ENCODE measurements around the gene RAD51AP1. TPM values are rescaled to one million over a fixed set of nuclear protein-coding genes. Genes with fewer than 3 reads are reported as not detected.

Gene RAD51AP1, protein sequence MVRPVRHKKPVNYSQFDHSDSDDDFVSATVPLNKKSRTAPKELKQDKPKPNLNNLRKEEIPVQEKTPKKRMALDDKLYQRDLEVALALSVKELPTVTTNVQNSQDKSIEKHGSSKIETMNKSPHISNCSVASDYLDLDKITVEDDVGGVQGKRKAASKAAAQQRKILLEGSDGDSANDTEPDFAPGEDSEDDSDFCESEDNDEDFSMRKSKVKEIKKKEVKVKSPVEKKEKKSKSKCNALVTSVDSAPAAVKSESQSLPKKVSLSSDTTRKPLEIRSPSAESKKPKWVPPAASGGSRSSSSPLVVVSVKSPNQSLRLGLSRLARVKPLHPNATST
- total RNA-seq (2021) (39.4 to 45.2 TPM (median 41.9 TPM) in 3 replicates), Bru-seq, nascent RNA (percentile 94 among the genes with signal in this experiment)
- long read RNA-seq, experiment 1, transcript RAD51AP1-202 (9 exons, 2,113 nt): major isoform, 132 of 210 reads
- long read RNA-seq, experiment 1, transcript RAD51AP1-213 (8 exons, 787 nt): minor isoform, 6 of 210 reads
- long read RNA-seq, experiment 1, transcript RAD51AP1-201 (10 exons, 2,163 nt): minor isoform, 18 of 210 reads
- long read RNA-seq, experiment 1, partial matches to known transcripts: 8 of 210 reads
- long read RNA-seq, experiment 1, other reads (novel, unspliced or antisense): 46 of 210 reads
- long read RNA-seq, experiment 2, transcript RAD51AP1-202 (9 exons, 2,113 nt): major isoform, 19 of 52 reads
- long read RNA-seq, experiment 2, partial matches to known transcripts: 8 of 52 reads
- long read RNA-seq, experiment 2, other reads (novel, unspliced or antisense): 21 of 52 reads
- long read RNA-seq, experiment 3, transcript RAD51AP1-202 (9 exons, 2,113 nt): major isoform, 98 of 177 reads
- long read RNA-seq, experiment 3, transcript RAD51AP1-201 (10 exons, 2,163 nt): minor isoform, 20 of 177 reads
- long read RNA-seq, experiment 3, partial matches to known transcripts: 13 of 177 reads
- long read RNA-seq, experiment 3, other reads (novel, unspliced or antisense): 43 of 177 reads

DNA sequence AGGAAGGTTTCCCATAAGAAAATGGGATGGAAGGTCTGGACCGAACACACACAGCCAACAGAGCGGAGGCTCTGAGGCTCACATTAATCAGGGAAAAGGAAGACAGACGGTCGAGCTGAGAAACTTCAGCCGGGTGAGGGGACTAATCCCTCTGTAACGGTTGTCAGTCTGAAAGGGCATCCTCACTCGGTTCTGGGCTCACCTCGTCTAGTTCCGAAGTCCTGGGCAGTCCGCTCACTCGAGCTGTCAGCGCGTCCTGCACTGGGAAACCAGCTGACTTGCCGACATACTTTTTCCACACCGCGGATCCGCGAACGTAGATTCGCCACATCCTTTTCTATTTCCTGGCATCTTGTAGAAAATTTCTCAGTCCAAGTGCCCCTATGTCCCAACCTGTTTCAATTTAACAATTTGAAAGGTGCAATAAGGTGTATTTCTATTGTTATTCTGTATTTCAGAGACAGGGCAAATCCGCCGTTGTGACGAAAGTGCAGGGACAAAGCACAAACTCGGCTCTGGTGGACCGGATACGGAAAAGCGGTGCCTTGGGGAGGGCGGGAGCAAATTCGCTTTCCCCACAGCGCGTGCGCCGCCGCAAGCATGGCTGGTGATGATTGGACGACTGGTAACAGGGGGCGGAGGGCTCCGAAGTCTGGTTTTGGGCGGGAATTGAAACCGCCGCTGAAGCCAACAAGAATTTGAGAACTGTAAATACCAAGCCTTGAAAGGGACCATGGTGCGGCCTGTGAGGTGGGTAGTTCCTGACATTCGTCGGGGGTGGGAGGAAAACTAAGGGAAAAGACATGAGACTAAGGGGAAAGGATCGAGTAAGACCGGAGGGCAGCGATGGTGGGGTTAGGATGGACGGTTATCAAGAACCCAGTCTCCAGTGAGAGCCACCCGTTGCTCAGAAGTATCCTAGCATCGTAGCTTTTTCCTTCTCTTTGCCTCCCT, at the start of gene RAD51AP1:
Gene RAD51AP1, plus strand, starts transcription at position 684 of the 954 bp plus-strand sequence. Its CDS starts 50 bp downstream, at position 734.
- CTCF ChIA-PET: interaction anchor here (0.6 to 1.0 kb wide), 3 partner anchors 10 to 155 kb away, joined by 3 to 4 read pairs (median 3); no protein-coding TSS in a partner anchor
- H3K4me3 Mint-ChIP-seq: peak within 1 kb of the TSS; percentile 98
- peaks cover 7% of the 10 kb centered on the region; the same call in 1 of the 2 replicates for H3K36me3 Mint-ChIP-seq
- no peaks in the 10 kb centered on the region for H3K27me3 Mint-ChIP-seq (ENCODE audit: low read depth)
- DNase-seq (ENCODE audit: low spot score) (peak; percentile 96), ATAC-seq (peak; percentile 99)
- H3K27ac Mint-ChIP-seq: peak within 1 kb of the TSS; percentile 99
- POLR2A ChIA-PET: no interaction called here
- H3K9me3 Mint-ChIP-seq: no peaks in the 10 kb centered on the region
- H3K4me1 Mint-ChIP-seq: peaks cover 15% of the 10 kb centered on the region
- TF ChIP-seq TEAD4 (CRISPR knock-in tag; IDR thresholded peaks at IDR 0.05) (no peak), CREB1 (CRISPR knock-in tag; IDR thresholded peaks at IDR 0.05) (no peak), TP53 (CRISPR knock-in tag; IDR thresholded peaks at IDR 0.05) (no peak), MYBL2 (CRISPR knock-in tag; IDR thresholded peaks at IDR 0.05) (peak; percentile 75; the same call in 1 of the 2 replicates), ZNF671 (CRISPR knock-in tag; IDR thresholded peaks at IDR 0.05) (no peak), RELA (CRISPR knock-in tag; IDR thresholded peaks at IDR 0.05; ENCODE audit: borderline replicate concordance) (no peak), ZNF317 (CRISPR knock-in tag; IDR thresholded peaks at IDR 0.05; ENCODE audit: borderline replicate concordance, low read depth) (no peak), FOXJ3 (CRISPR knock-in tag; IDR thresholded peaks at IDR 0.05; ENCODE audit: borderline replicate concordance) (no peak), ZNF219 (CRISPR knock-in tag; IDR thresholded peaks at IDR 0.05; ENCODE audit: borderline replicate concordance) (no peak), SMAD4 (CRISPR knock-in tag; IDR thresholded peaks at IDR 0.05) (no peak), IRF2 (CRISPR knock-in tag; IDR thresholded peaks at IDR 0.05; ENCODE audit: borderline replicate concordance, low read depth) (no peak), JUN (CRISPR knock-in tag; IDR thresholded peaks at IDR 0.05) (no peak), SP1 (CRISPR knock-in tag; conservative IDR thresholded peaks at IDR 0.05) (peak; percentile 83), ELF4 (CRISPR knock-in tag; IDR thresholded peaks at IDR 0.05; ENCODE audit: low read depth) (no peak), GTF2I (CRISPR knock-in tag; conservative IDR thresholded peaks at IDR 0.05) (no peak), NR2C2 (CRISPR knock-in tag; IDR thresholded peaks at IDR 0.05) (no peak), FOXP1 (CRISPR knock-in tag; IDR thresholded peaks at IDR 0.05; ENCODE audit: borderline replicate concordance) (peak; percentile 76; the same call in 1 of the 2 replicates), FOXK1 (CRISPR knock-in tag; IDR thresholded peaks at IDR 0.05) (peak; percentile 83), PRRX2 (CRISPR knock-in tag; IDR thresholded peaks at IDR 0.05) (no peak), ZNF416 (CRISPR knock-in tag; IDR thresholded peaks at IDR 0.05) (no peak), ZNF232 (CRISPR knock-in tag; IDR thresholded peaks at IDR 0.05) (peak; percentile 74; the same call in 1 of the 2 replicates), NFE2L1 (CRISPR knock-in tag; IDR thresholded peaks at IDR 0.05) (0 out of 2 replicates have a peak, but pooled peaks have one; percentile 9), ZNF423 (CRISPR knock-in tag; IDR thresholded peaks at IDR 0.05) (no peak)
- TF ChIP-seq, protein P1, sequence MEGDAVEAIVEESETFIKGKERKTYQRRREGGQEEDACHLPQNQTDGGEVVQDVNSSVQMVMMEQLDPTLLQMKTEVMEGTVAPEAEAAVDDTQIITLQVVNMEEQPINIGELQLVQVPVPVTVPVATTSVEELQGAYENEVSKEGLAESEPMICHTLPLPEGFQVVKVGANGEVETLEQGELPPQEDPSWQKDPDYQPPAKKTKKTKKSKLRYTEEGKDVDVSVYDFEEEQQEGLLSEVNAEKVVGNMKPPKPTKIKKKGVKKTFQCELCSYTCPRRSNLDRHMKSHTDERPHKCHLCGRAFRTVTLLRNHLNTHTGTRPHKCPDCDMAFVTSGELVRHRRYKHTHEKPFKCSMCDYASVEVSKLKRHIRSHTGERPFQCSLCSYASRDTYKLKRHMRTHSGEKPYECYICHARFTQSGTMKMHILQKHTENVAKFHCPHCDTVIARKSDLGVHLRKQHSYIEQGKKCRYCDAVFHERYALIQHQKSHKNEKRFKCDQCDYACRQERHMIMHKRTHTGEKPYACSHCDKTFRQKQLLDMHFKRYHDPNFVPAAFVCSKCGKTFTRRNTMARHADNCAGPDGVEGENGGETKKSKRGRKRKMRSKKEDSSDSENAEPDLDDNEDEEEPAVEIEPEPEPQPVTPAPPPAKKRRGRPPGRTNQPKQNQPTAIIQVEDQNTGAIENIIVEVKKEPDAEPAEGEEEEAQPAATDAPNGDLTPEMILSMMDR (IDR thresholded peaks at IDR 0.05): no peak
- TF ChIP-seq, protein P2, sequence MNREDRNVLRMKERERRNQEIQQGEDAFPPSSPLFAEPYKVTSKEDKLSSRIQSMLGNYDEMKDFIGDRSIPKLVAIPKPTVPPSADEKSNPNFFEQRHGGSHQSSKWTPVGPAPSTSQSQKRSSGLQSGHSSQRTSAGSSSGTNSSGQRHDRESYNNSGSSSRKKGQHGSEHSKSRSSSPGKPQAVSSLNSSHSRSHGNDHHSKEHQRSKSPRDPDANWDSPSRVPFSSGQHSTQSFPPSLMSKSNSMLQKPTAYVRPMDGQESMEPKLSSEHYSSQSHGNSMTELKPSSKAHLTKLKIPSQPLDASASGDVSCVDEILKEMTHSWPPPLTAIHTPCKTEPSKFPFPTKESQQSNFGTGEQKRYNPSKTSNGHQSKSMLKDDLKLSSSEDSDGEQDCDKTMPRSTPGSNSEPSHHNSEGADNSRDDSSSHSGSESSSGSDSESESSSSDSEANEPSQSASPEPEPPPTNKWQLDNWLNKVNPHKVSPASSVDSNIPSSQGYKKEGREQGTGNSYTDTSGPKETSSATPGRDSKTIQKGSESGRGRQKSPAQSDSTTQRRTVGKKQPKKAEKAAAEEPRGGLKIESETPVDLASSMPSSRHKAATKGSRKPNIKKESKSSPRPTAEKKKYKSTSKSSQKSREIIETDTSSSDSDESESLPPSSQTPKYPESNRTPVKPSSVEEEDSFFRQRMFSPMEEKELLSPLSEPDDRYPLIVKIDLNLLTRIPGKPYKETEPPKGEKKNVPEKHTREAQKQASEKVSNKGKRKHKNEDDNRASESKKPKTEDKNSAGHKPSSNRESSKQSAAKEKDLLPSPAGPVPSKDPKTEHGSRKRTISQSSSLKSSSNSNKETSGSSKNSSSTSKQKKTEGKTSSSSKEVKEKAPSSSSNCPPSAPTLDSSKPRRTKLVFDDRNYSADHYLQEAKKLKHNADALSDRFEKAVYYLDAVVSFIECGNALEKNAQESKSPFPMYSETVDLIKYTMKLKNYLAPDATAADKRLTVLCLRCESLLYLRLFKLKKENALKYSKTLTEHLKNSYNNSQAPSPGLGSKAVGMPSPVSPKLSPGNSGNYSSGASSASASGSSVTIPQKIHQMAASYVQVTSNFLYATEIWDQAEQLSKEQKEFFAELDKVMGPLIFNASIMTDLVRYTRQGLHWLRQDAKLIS (CRISPR knock-in tag; IDR thresholded peaks at IDR 0.05; ENCODE audit: borderline replicate concordance): no peak
- TF ChIP-seq, protein P3, sequence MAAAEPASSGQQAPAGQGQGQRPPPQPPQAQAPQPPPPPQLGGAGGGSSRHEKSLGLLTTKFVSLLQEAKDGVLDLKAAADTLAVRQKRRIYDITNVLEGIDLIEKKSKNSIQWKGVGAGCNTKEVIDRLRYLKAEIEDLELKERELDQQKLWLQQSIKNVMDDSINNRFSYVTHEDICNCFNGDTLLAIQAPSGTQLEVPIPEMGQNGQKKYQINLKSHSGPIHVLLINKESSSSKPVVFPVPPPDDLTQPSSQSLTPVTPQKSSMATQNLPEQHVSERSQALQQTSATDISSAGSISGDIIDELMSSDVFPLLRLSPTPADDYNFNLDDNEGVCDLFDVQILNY (CRISPR knock-in tag; IDR thresholded peaks at IDR 0.05): peak; percentile 92
- TF ChIP-seq, protein P4, sequence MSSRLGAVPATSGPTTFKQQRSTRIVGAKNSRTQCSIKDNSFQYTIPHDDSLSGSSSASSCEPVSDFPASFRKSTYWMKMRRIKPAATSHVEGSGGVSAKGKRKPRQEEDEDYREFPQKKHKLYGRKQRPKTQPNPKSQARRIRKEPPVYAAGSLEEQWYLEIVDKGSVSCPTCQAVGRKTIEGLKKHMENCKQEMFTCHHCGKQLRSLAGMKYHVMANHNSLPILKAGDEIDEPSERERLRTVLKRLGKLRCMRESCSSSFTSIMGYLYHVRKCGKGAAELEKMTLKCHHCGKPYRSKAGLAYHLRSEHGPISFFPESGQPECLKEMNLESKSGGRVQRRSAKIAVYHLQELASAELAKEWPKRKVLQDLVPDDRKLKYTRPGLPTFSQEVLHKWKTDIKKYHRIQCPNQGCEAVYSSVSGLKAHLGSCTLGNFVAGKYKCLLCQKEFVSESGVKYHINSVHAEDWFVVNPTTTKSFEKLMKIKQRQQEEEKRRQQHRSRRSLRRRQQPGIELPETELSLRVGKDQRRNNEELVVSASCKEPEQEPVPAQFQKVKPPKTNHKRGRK (CRISPR knock-in tag; IDR thresholded peaks at IDR 0.05; ENCODE audit: borderline replicate concordance): no peak
